Islet of Langerhans (tissue), 1 donor: ENCODE results near the gene PPP2CA.
"Not testable (repeated sequence)": the region's sequence is repeated elsewhere in the genome, so short reads cannot be mapped to it uniquely, and the experiment has no call there.

Experiments
- FAIRE-seq: peaks from one replicate; lab custom pipeline; 2011; peaks lifted over from hg19 to GRCh38; lab: Jason Lieb, UNC

PPP2CA gene

DNA sequence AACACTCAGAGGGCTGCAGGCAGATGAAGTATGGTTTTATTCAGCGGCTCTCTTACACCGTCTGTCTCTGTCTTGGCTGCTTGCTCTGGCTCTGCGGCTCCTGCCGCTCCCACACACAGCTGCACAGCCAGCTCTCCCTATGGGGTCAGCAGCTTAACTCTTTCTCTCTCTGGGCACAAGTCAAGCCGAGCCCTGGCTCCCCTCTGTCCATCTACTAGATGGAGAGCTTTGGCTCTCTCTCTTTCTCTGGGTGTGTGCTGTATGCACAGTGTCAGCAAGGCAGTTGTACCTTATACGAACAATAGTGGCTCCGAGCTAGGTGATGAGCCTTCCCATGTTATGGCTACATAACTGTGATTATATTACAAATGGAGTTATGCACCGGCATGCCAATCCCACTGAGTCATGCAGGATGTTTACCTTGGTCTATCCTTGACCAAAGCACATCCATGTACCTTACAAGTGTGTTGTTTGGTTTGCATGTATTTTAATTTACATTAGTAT is 19.3 kb upstream of the PPP2CA start:
- FAIRE-seq: no peak

DNA sequence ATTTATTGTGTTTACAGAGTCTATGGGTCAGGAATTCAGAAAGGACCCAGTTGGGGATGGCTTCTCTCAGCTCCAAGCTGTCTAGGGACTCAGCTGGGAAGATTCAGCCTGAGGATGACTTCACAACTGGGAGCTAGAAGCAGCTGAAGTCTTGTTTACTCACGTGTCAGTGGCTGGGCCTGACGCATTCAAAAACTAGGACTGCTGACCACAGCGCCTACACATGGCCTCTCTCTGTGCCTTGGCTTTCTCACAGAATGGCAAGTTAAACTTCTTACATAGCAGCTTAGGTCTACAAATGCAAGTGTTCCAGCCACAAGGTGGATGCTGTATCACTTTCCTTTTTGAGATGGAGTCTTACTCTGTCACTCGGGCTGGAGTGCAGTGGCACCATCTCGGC is 16.3 kb upstream of the PPP2CA start:
- no peak for FAIRE-seq

DNA sequence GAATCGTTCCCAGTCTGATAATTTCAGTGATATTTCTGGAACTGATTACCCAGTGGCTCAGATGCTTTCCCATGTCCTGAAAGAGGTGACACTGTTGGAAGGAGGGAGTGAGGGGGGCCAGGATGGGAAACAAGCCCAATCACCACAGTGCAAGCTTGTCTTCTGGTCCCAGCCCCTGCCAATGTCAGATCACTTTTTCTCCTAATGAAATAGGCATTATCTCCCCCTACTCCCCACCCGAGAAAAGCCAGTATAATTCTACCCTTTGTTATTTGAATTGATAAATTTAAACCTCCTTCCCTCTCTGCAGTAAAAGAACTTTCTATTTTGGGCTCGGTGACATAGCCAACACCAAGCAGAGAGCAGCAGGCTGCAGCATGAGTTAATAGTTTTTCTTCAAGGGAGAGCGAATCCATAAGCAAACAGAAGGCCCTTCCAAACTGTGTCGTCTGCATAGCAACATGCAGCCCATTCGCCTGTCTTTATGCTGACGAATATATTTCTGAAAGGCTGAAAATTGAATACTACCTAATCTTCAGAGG is 14.6 kb upstream of the PPP2CA start:
- FAIRE-seq: peak; percentile 93

GRCh38 chr5:134236820-134237219 is 10.9 kb upstream of the PPP2CA start:
- FAIRE-seq: no peak

DNA sequence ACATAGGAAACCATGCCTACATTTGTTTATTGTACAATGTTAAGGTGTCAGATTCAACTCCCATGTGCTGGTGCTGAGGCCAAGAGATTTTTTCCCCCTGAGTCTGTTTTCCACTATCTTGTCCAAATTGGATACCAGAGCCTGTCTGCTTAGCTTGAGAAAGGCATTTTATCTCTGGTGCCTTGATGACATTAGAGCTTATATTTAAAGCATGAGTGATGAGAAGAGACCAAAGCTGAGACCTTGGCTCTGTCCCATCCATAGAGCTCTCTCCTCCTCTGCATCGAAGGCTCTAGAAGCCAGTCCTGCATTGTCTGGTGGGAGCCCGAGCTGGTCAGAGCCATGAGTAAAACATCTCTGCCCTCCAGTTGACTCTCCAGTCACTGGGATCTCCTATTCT is 10.4 kb upstream of the PPP2CA start:
- no peak for FAIRE-seq

DNA sequence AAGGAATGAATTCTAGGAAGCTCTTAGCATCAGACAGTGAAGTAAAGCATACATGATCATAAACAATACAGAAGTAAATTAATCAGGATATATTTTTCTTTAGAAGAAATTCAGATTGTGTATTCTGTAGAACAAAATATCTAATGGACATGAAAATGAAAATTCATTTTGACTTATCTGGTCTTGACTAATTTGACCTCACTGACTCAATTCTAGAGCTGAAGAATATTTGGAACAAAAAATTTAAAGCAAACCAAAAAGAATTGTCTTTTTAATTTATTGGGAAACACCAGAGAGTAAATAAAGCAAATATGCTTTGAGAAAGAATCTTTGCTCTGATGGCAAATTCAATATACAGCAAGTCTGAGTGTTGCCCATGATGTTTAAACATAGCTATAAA is 2.8 kb upstream of the PPP2CA start:
- FAIRE-seq: no peak

- no peak for FAIRE-seq
Observed at GRCh38 chr5:134227776-134228175, 1.9 kb upstream of the PPP2CA start.

DNA sequence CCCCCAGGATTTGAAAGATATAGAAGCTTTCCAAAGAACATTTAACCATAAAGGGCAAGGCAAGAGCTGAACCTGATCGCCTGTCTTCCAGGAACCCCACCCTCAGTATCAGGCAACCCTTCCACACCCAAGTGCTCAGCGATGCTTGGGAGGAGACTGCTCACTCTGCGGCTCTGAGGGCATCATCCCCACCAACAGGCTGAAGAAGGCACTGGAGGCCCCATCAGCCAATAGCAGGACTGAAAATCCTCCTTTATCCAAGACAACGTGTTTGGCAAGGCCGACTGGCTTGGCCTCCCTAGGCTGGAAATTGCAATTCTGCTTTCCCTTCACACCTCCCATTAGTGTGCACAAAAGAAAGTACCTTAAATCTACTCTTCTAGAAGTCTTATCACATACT is 1.4 kb upstream of the PPP2CA start:
- FAIRE-seq: no peak

- no peak for FAIRE-seq
Observed at GRCh38 chr5:134226441-134227192, 744 bp upstream of the PPP2CA start.

- FAIRE-seq: no peak
Observed at GRCh38 chr5:134224888-134225779, 739 bp downstream of the PPP2CA start.

GRCh38 chr5:134223406-134224248 is 2.2 kb downstream of the PPP2CA start:
- FAIRE-seq: no peak

GRCh38 chr5:134221690-134222089 is 4.2 kb downstream of the PPP2CA start:
- not testable (repeated sequence) for FAIRE-seq

- no peak for FAIRE-seq
Observed at GRCh38 chr5:134215757-134216156, 10.1 kb downstream of the PPP2CA start.

GRCh38 chr5:134211263-134212031 is 14.4 kb downstream of the PPP2CA start:
- not testable (repeated sequence) for FAIRE-seq

- FAIRE-seq: no peak
Observed at GRCh38 chr5:134209477-134210245, 16.2 kb downstream of the PPP2CA start.

GRCh38 chr5:134207696-134208095 is 18.2 kb downstream of the PPP2CA start:
- no peak for FAIRE-seq

- FAIRE-seq: no peak
Observed at GRCh38 chr5:134206627-134207160, 19.2 kb downstream of the PPP2CA start.

DNA sequence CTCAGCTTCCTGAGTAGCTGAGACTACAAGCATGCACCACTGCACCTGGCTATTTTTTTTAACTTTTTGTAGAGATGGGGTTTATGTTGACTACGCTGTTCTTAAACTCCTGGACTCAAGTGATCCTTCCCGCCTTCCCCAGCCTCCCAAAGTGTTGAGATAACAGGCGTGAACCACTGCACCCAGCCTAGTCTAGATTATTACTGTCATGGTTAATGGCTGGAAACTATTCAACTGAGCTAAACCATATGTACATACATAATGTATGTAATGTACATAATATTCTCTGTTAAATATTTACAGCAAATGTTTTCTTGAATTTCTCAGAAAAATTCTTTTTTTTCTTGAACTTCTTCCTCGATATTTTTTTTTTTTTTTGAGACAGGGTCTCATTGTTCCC is 21.3 kb downstream of the PPP2CA start:
- FAIRE-seq: no peak

GRCh38 chr5:134203630-134204029 is 22.2 kb downstream of the PPP2CA start:
- no peak for FAIRE-seq

DNA sequence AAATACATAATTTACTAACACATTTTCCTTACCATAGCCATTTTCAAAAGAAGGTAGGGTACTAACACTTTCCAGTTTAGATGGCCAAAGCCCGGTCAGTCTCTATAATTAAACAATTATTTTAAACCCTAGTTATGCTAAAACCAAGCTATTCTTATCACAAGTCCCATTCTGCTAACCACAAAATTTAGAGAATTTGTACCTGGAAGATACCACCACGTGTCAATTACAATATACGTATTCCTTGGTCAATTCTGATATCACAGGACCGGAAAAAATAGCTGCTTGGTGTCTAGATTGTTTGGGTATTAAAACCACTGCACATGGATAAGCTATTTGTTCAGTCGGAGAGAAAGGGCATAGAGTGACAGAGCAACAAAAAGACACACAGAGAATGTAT is 30.2 kb downstream of the PPP2CA start:
- no peak for FAIRE-seq
